Bronchial epithelial cell (primary cell): ENCODE results near the gene STARD10. TPM values are rescaled to one million over a fixed set of nuclear protein-coding genes. Genes with fewer than 3 reads are reported as not detected.

ENCODE experiments used
- DNase-seq: peaks from one replicate; pipeline ENCODE4 v3.0.0-alpha.2; 2010; ENCODE audit warnings: low read depth
- FAIRE-seq: peaks from 2 replicates; lab custom pipeline; 2011; peaks lifted over from hg19 to GRCh38; lab: Jason Lieb, UNC
- H3K27me3 ChIP-seq: 2 replicates; pipeline ENCODE4 v1.5.1; 2011; ENCODE audit warnings: low read length; ENCODE audit not compliant: control insufficient read depth, insufficient read depth
- H3K36me3 ChIP-seq: 2 replicates; pipeline ENCODE4 v1.5.1; 2011; ENCODE audit warnings: low read length; ENCODE audit not compliant: control insufficient read depth, insufficient read depth
- H3K4me3 ChIP-seq: 2 replicates; pipeline ENCODE4 v1.5.1; 2011; ENCODE audit warnings: mild to moderate bottlenecking, low read depth, low read length, control low read depth
- CTCF ChIP-seq: IDR thresholded peaks from 2 replicates; pipeline ENCODE4 v1.5.1; 2011; ENCODE audit warnings: mild to moderate bottlenecking, moderate library complexity, low read length, control low read depth, inconsistent platforms; ENCODE audit not compliant: insufficient read depth, severe bottlenecking
- total RNA-seq: library from RNA; depleted of rRNA; stranded (reverse); fragments of >200 nt; gene quantifications from 2 replicates; pipeline ENCODE4 v1.2.1, GENCODE V29; 2014

Gene STARD10
- total RNA-seq, 1 donor from 2014 or later: 118 TPM

- Histone ChIP-seq H3K4me3 (no peak overlapping the region), H3K36me3 (no peaks in the 10 kb centered on the region), H3K27me3 (no peaks in the 10 kb centered on the region)
- DNase-seq: no peak
- no peak for FAIRE-seq
- no peak for TF ChIP-seq CTCF
Observed at GRCh38 chr11:72730737-72731136, 63.1 kb downstream of the STARD10 start.

- H3K36me3 ChIP-seq: no peaks in the 10 kb centered on the region
- H3K27me3 ChIP-seq: no peaks in the 10 kb centered on the region
- H3K4me3 ChIP-seq: no peak overlapping the region
- FAIRE-seq (no peak), DNase-seq (no peak)
- TF ChIP-seq CTCF: no peak
Observed at GRCh38 chr11:72730243-72730642, 63.6 kb downstream of the STARD10 start.

GRCh38 chr11:72727521-72727920 lies 66.3 kb downstream of the STARD10 start:
- no peak overlapping the region for H3K4me3 ChIP-seq
- no peaks in the 10 kb centered on the region for H3K27me3 ChIP-seq
- FAIRE-seq: no peak
- DNase-seq: no peak
- no peaks in the 10 kb centered on the region for H3K36me3 ChIP-seq
- no peak for TF ChIP-seq CTCF

GRCh38 chr11:72726266-72727220 lies 67.3 kb downstream of the STARD10 start:
- no peaks in the 10 kb centered on the region for H3K27me3 ChIP-seq
- no peak overlapping the region for H3K4me3 ChIP-seq
- no peaks in the 10 kb centered on the region for H3K36me3 ChIP-seq
- no peak for TF ChIP-seq CTCF
- DNase-seq: no peak
- FAIRE-seq: no peak

- DNase-seq (no peak), FAIRE-seq (no peak)
- no peak for TF ChIP-seq CTCF
- Histone ChIP-seq H3K27me3 (no peaks in the 10 kb centered on the region), H3K36me3 (no peaks in the 10 kb centered on the region), H3K4me3 (no peak overlapping the region)
Observed at GRCh38 chr11:72725724-72726028, 68.2 kb downstream of the STARD10 start.
